ENCODE data around the gene SIK3. TPM values are rescaled to one million over a fixed set of nuclear protein-coding genes. Genes with fewer than 3 reads are reported as not detected.

SIK3 gene
- total RNA-seq, 2 experiments from 2014 or later = 81.4 to 86.1 TPM

GRCh38 chr11:116975661-116976060, 122.6 kb downstream of the SIK3 start:
- H3K36me3 ChIP-seq (ENCODE audit: insufficient read depth, low read length) = no peaks in the 10 kb centered on the region
- H3K4me1 ChIP-seq (ENCODE audit: insufficient read depth, low read length) = peaks cover 3% of the 10 kb centered on the region
- H3K27me3 Mint-ChIP-seq = no peaks in the 10 kb centered on the region
- DNase-seq (no peak), ATAC-seq (ENCODE audit: poor library complexity) (no peak)
- POLR2A ChIA-PET = no interaction called here
- peaks cover 73% of the 10 kb centered on the region for H3K4me1 Mint-ChIP-seq (ENCODE audit: low read depth)
- no peak for TF ChIP-seq CTCF (IDR thresholded peaks at IDR 0.05)
- CTCF ChIA-PET = no interaction called here
- H3K27ac ChIP-seq (ENCODE audit: low read depth in 1 of 2, low read length in 2 of 2) = no peak overlapping the region
- H3K36me3 Mint-ChIP-seq (ENCODE audit: low read depth) = peaks cover 11% of the 10 kb centered on the region
- H3K9me3 ChIP-seq (ENCODE audit: control insufficient read depth in 1 of 2, insufficient read depth in 1 of 2, low read length in 2 of 2) = no peaks in the 10 kb centered on the region
- no peaks in the 10 kb centered on the region for H3K9me3 Mint-ChIP-seq
- no peak overlapping the region for H3K4me3 Mint-ChIP-seq
- no peaks in the 10 kb centered on the region for H3K27me3 ChIP-seq (ENCODE audit: control insufficient read depth in 1 of 2, insufficient read depth in 2 of 2, low read length in 2 of 2)
- intact Hi-C loops (cut with DNase I, micrococcal nuclease) = no loop called here
- no peak overlapping the region for H3K27ac Mint-ChIP-seq
- no peak overlapping the region for H3K4me3 ChIP-seq (ENCODE audit: low read length)

- Mint-ChIP-seq H3K27me3 (no peaks in the 10 kb centered on the region), H3K4me3 (no peak overlapping the region), H3K27ac (no peak overlapping the region), H3K4me1 (ENCODE audit: low read depth) (peaks cover 59% of the 10 kb centered on the region), H3K36me3 (ENCODE audit: low read depth) (peaks cover 5% of the 10 kb centered on the region), H3K9me3 (no peaks in the 10 kb centered on the region)
- Histone ChIP-seq H3K4me3 (ENCODE audit: low read length) (no peak overlapping the region), H3K4me1 (ENCODE audit: insufficient read depth, low read length) (no peaks in the 10 kb centered on the region), H3K9me3 (ENCODE audit: control insufficient read depth in 1 of 2, insufficient read depth in 1 of 2, low read length in 2 of 2) (no peaks in the 10 kb centered on the region), H3K27me3 (ENCODE audit: control insufficient read depth in 1 of 2, insufficient read depth in 2 of 2, low read length in 2 of 2) (no peaks in the 10 kb centered on the region), H3K36me3 (ENCODE audit: insufficient read depth, low read length) (no peaks in the 10 kb centered on the region), H3K27ac (ENCODE audit: low read depth in 1 of 2, low read length in 2 of 2) (no peak overlapping the region)
- ChIA-PET CTCF (interaction anchor here (1.9 kb wide), 1 partner anchor 133 kb away, joined by 6 read pairs; no protein-coding TSS in a partner anchor), POLR2A (interaction anchor here (1.6 kb wide), 1 partner anchor 9 kb away, joined by 3 read pairs; no protein-coding TSS in a partner anchor)
- intact Hi-C loops (cut with DNase I, micrococcal nuclease) = loop anchor here in 1 of 2 experiments (5.0 kb wide), 1 partner anchor 41 kb away; no protein-coding TSS in a partner anchor
- ATAC-seq (ENCODE audit: poor library complexity) (no peak), DNase-seq (no peak)
- TF ChIP-seq CTCF (IDR thresholded peaks at IDR 0.05) = no peak
Measured at GRCh38 chr11:116973270-116973669, 125.0 kb downstream of the SIK3 start.

DNA sequence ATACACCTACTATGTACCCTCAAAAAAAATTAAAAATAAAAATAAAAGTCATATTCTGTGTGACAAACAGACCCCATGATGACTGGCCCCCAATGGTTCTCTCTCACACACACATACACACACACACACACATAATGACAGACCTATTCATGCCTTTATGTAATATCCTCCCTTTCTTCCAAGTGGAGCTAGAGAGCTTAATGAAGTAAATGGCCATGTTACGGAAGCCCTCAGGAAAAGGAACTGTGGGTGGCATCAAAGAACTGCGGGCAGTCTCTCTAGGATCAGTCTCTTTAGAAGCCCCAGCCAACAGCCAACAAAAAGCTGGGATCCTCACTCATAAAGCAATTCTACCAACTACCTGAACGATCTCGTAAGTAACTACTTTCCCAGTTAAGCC, 125.5 kb downstream of the SIK3 start:
- Histone ChIP-seq H3K27ac (ENCODE audit: low read depth in 1 of 2, low read length in 2 of 2) (no peak overlapping the region), H3K27me3 (ENCODE audit: control insufficient read depth in 1 of 2, insufficient read depth in 2 of 2, low read length in 2 of 2) (no peaks in the 10 kb centered on the region), H3K4me3 (ENCODE audit: low read length) (no peak overlapping the region), H3K36me3 (ENCODE audit: insufficient read depth, low read length) (no peaks in the 10 kb centered on the region), H3K9me3 (ENCODE audit: control insufficient read depth in 1 of 2, insufficient read depth in 1 of 2, low read length in 2 of 2) (no peaks in the 10 kb centered on the region), H3K4me1 (ENCODE audit: insufficient read depth, low read length) (no peaks in the 10 kb centered on the region)
- CTCF ChIA-PET = interaction anchor here (1.1 to 1.9 kb wide), 3 partner anchors 11 to 133 kb away, joined by 3 to 6 read pairs (median 5); no protein-coding TSS in a partner anchor
- TF ChIP-seq CTCF (IDR thresholded peaks at IDR 0.05) = no peak
- Mint-ChIP-seq H3K4me1 (ENCODE audit: low read depth) (peaks cover 59% of the 10 kb centered on the region), H3K36me3 (ENCODE audit: low read depth) (peaks cover 4% of the 10 kb centered on the region), H3K9me3 (no peaks in the 10 kb centered on the region), H3K27me3 (no peaks in the 10 kb centered on the region), H3K4me3 (no peak overlapping the region), H3K27ac (no peak overlapping the region)
- intact Hi-C loops (cut with DNase I, micrococcal nuclease) = loop anchor here in 1 of 2 experiments (5.0 kb wide), 1 partner anchor 40 kb away; no protein-coding TSS in a partner anchor
- POLR2A ChIA-PET = interaction anchor here (1.6 kb wide), 1 partner anchor 9 kb away, joined by 3 read pairs; no protein-coding TSS in a partner anchor
- ATAC-seq (ENCODE audit: poor library complexity) (no peak), DNase-seq (no peak)

All from CD4-positive, alpha-beta T cell (primary cell).